ENCODE results near the gene MMP15.

GRCh38 chr16:57985204-57986181, 40.1 kb upstream of the MMP15 start:
- TF ChIP-seq GRHL2 (CRISPR knock-in tag; IDR thresholded peaks at IDR 0.05; ENCODE audit: insufficient replicate concordance, severe bottlenecking) (no peak), CTCF (IDR thresholded peaks at IDR 0.05) (no peak), SP1 (CRISPR knock-in tag; conservative IDR thresholded peaks at IDR 0.05) (no peak; the same call in 1 of the 2 replicates), GTF2I (CRISPR knock-in tag; conservative IDR thresholded peaks at IDR 0.05) (no peak)
- TF ChIP-seq, protein P1, sequence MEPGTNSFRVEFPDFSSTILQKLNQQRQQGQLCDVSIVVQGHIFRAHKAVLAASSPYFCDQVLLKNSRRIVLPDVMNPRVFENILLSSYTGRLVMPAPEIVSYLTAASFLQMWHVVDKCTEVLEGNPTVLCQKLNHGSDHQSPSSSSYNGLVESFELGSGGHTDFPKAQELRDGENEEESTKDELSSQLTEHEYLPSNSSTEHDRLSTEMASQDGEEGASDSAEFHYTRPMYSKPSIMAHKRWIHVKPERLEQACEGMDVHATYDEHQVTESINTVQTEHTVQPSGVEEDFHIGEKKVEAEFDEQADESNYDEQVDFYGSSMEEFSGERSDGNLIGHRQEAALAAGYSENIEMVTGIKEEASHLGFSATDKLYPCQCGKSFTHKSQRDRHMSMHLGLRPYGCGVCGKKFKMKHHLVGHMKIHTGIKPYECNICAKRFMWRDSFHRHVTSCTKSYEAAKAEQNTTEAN (CRISPR knock-in tag; IDR thresholded peaks at IDR 0.05): no peak
- TF ChIP-seq, protein P2, sequence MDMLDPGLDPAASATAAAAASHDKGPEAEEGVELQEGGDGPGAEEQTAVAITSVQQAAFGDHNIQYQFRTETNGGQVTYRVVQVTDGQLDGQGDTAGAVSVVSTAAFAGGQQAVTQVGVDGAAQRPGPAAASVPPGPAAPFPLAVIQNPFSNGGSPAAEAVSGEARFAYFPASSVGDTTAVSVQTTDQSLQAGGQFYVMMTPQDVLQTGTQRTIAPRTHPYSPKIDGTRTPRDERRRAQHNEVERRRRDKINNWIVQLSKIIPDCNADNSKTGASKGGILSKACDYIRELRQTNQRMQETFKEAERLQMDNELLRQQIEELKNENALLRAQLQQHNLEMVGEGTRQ (CRISPR knock-in tag; IDR thresholded peaks at IDR 0.05): no peak
